ENCODE measurements around the gene TM9SF1.

The TM9SF1 gene

GRCh38 chr14:24145690-24146452 lies 49.4 kb downstream of the TM9SF1 start:
- peak; percentile 53 for DNase-seq (ENCODE audit: low read depth)
- no peak for TF ChIP-seq CTCF (conservative IDR thresholded peaks at IDR 0.05; ENCODE audit: low read length)
- peak overlapping the region; percentile 97 for H3K4me3 ChIP-seq (ENCODE audit: low read length)

- DNase-seq (ENCODE audit: low read depth) = no peak
- peak overlapping the region; percentile 97 for H3K4me3 ChIP-seq (ENCODE audit: low read length)
- TF ChIP-seq CTCF (conservative IDR thresholded peaks at IDR 0.05; ENCODE audit: low read length) = no peak
Measured at GRCh38 chr14:24145219-24145618, 50.0 kb downstream of the TM9SF1 start.

- DNase-seq (ENCODE audit: low read depth) = no peak
- no peak overlapping the region for H3K4me3 ChIP-seq (ENCODE audit: low read length)
- no peak for TF ChIP-seq CTCF (conservative IDR thresholded peaks at IDR 0.05; ENCODE audit: low read length)
Measured at GRCh38 chr14:24144451-24144850, 50.8 kb downstream of the TM9SF1 start.

DNA sequence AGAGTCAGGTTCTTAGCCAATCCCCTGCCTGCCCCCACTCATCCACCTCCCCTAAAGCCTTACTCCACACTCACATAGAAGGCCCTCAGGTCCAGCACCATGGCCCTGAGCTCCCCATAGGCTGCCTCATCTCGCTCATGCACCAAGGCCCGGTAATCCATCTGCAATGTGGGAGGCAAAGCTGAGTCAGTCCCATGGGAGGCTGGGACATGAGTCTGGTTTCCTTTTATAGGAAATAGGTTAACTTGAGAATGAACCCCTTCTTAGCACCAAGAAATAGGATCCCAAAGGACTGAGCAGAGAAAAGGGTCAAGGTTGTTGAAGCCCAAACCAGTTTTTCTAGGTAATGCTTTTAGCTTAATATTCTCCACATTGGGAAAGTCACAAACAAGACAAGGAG lies 51.7 kb downstream of the TM9SF1 start:
- TF ChIP-seq CTCF (conservative IDR thresholded peaks at IDR 0.05; ENCODE audit: low read length) = no peak
- DNase-seq (ENCODE audit: low read depth) = peak; percentile 36
- no peak overlapping the region for H3K4me3 ChIP-seq (ENCODE audit: low read length)

DNA sequence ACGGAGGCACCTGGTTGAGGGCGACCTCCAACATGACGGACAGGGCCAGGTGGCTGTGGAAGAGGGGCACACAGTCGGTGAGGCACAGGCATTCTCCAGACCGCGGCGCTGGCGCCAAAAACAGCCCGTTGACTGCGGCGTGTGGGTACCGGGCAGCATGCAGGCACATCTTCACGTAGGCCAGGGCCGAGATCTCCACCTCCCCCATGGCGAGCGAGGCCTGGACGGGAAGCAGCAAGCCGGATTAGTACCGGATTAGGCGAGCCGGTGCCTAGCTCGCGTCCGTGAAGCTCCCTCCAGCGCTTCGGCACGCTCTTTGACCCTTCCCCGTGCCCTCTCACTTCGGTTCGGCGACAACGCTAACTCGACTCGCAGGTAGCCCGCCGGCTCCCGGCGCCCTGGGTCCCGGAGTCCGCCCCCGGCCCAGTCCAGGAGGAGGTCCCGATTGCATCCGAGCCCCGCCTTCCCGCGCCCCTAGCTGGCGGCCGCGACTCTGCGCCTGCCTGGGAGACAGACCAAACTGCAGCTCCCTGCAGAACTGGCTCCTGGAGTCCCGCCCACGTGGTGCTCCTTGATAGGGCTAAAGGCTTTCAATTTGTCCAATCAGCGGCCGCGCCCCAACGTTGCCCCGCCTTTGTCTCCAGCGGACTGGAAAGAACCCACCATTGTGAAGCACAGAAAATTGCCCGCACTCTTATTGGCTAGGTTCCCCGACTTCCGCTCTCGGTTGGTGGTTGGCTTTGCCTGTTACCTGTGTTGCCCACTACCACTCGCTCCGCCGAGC lies 54.0 kb downstream of the TM9SF1 start, which contains the start of gene EMC9:
Gene EMC9, minus strand, starts transcription at position 495 of the 784 bp plus-strand sequence. Its CDS starts 287 bp downstream, at position 208.
- H3K4me3 ChIP-seq (ENCODE audit: low read length) = peak within 1 kb of the TSS; percentile 93
- peak; percentile 32 for TF ChIP-seq CTCF (conservative IDR thresholded peaks at IDR 0.05; ENCODE audit: low read length)
- peak; percentile 98 for DNase-seq (ENCODE audit: low read depth)

DNA sequence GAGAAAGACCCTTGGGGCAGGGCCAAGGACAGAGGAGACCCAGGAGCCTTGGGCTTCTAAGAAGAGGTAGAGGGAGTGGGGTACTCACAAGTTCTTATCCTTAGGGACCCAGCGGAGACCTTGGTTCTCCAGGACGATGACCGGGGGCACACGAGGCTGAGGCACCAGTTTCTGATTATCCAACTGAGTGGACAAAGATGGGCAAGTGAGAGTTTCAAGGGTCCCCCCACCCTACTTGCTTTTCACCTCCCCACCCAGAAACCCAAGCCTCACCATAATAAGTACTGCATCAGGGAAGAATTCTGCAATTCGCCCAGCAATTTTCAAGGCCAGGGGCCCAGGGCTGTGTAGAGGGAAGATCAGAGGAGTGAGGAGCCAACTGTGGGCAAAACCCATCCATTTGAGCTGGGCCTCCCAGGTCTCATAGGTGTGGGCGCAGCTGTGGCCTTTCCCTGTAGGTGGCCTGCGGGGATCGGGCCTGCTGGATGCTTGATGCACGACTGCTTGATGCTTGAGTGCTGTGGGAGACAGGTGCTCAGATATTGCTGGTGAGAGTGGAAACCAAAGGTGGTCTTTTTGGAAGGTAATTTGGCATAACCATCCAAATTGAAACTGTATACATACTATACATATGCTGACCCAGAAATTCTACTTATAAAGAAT lies 55.8 kb downstream of the TM9SF1 start:
- DNase-seq (ENCODE audit: low read depth) = no peak
- H3K4me3 ChIP-seq (ENCODE audit: low read length) = no peak overlapping the region
- no peak for TF ChIP-seq CTCF (conservative IDR thresholded peaks at IDR 0.05; ENCODE audit: low read length)
